Mesendoderm (in vitro differentiated cells): ENCODE measurements around the gene MSRB3.

ENCODE experiments used
- DNase-seq: peaks from one replicate; pipeline ENCODE4 v3.0.0; 2013
- H2AK5ac ChIP-seq: 2 replicates; pipeline ENCODE4 v1.6.1; 2013; ENCODE audit warnings: low read length, inconsistent platforms
- H2BK120ac ChIP-seq: 2 replicates; pipeline ENCODE4 v1.6.1; 2013; ENCODE audit warnings: low read depth, mild to moderate bottlenecking, low read length, moderate library complexity, mixed read lengths
- H2BK15ac ChIP-seq: replicated peaks from 2 replicates; pipeline ENCODE4 v1.6.1; 2013; ENCODE audit warnings: low read depth, mild to moderate bottlenecking, moderate library complexity
- H2BK5ac ChIP-seq: 2 replicates; pipeline ENCODE4 v1.6.1; 2013; ENCODE audit warnings: low read length, inconsistent platforms
- H3K18ac ChIP-seq: 2 replicates; pipeline ENCODE4 v1.6.1; 2013; ENCODE audit warnings: mild to moderate bottlenecking, low read length, mixed read lengths
- H3K23ac ChIP-seq: one replicate; pipeline ENCODE4 v1.6.1; 2013; ENCODE audit warnings: low read length
- H3K27ac ChIP-seq: 2 replicates; pipeline ENCODE4 v1.5.1; 2013; ENCODE audit warnings: low read depth, mild to moderate bottlenecking, inconsistent platforms, low read length, moderate library complexity
- H3K27me3 ChIP-seq: 2 replicates; pipeline ENCODE4 v1.6.1; 2013; ENCODE audit warnings: low read length, control low read depth, mild to moderate bottlenecking, inconsistent platforms; ENCODE audit not compliant: insufficient read depth, poor library complexity
- H3K36me3 ChIP-seq: 2 replicates; pipeline ENCODE4 v1.6.1; 2013; ENCODE audit warnings: low read length, inconsistent platforms; ENCODE audit not compliant: control insufficient read depth, insufficient read depth
- H3K4ac ChIP-seq: one replicate; pipeline ENCODE4 v1.6.1; 2013; ENCODE audit warnings: low read depth, mild to moderate bottlenecking, low read length, moderate library complexity
- H3K4me1 ChIP-seq: 2 replicates; pipeline ENCODE4 v1.6.1; 2013; ENCODE audit warnings: low read depth, low read length, inconsistent platforms; ENCODE audit not compliant: control insufficient read depth
- H3K4me2 ChIP-seq: 2 replicates; pipeline ENCODE4 v1.6.1; 2013; ENCODE audit warnings: low read length
- H3K4me3 ChIP-seq: 2 replicates; pipeline ENCODE4 v1.5.1; 2013; ENCODE audit warnings: mild to moderate bottlenecking, low read length
- H3K56ac ChIP-seq: one replicate; pipeline ENCODE4 v1.6.1; 2013; ENCODE audit warnings: low read length
- H3K79me1 ChIP-seq: 2 replicates; pipeline ENCODE4 v1.6.1; 2013; ENCODE audit warnings: low read length, inconsistent platforms
- H3K79me2 ChIP-seq: 2 replicates; pipeline ENCODE4 v1.6.1; 2013; ENCODE audit warnings: mild to moderate bottlenecking, low read length; ENCODE audit not compliant: control insufficient read depth, insufficient read depth
- H3K9ac ChIP-seq: 2 replicates; pipeline ENCODE4 v1.6.1; 2013; ENCODE audit warnings: low read length, inconsistent platforms
- H4K5ac ChIP-seq: one replicate; pipeline ENCODE4 v1.6.1; 2013; ENCODE audit warnings: low read length
- H4K8ac ChIP-seq: one replicate; pipeline ENCODE4 v1.6.1; 2013; ENCODE audit warnings: low read depth, mild to moderate bottlenecking, control low read depth, low read length, moderate library complexity
- WGBS: extraction: QIAGEN DNeasy Blood & Tissue Kit; methylation state at CpG from one replicate; pipeline ENCODE4 v1.1.7; 2013; ENCODE audit warnings: low lambda C conversion rate, missing lambda C conversion rate; ENCODE audit not compliant: insufficient coverage; ENCODE audit errors: extremely low coverage; 5-methylcytosine and 5-hydroxymethylcytosine counted together

MSRB3 gene

GRCh38 chr12:65362234-65363031 is 84.0 kb downstream of the MSRB3 start:
- Histone ChIP-seq H3K27ac (no peak overlapping the region), H3K36me3 (no peaks in the 10 kb centered on the region), H4K8ac (no peak overlapping the region), H3K4me1 (no peaks in the 10 kb centered on the region), H3K79me1 (no peaks in the 10 kb centered on the region), H3K4me2 (no peak overlapping the region), H4K5ac (no peak overlapping the region), H3K9ac (no peak overlapping the region), H3K27me3 (no peaks in the 10 kb centered on the region), H3K23ac (no peak overlapping the region), H3K18ac (no peak overlapping the region), H2BK15ac (no peak overlapping the region), H2BK120ac (no peak overlapping the region), H2BK5ac (no peak overlapping the region), H3K56ac (no peak overlapping the region), H3K79me2 (no peaks in the 10 kb centered on the region), H3K4me3 (no peak overlapping the region), H3K4ac (no peak overlapping the region), H2AK5ac (no peak overlapping the region)
- WGBS: no CpG with 5 or more reads among the region's 4 CpGs
- no peak for DNase-seq

- H2BK120ac ChIP-seq: no peak overlapping the region
- no peak overlapping the region for H3K4ac ChIP-seq
- no peak overlapping the region for H3K9ac ChIP-seq
- no peaks in the 10 kb centered on the region for H3K36me3 ChIP-seq
- H3K4me2 ChIP-seq: no peak overlapping the region
- H2BK5ac ChIP-seq: no peak overlapping the region
- no peak overlapping the region for H3K23ac ChIP-seq
- no peak overlapping the region for H3K4me3 ChIP-seq
- H3K18ac ChIP-seq: no peak overlapping the region
- no peak overlapping the region for H4K8ac ChIP-seq
- H3K79me2 ChIP-seq: no peaks in the 10 kb centered on the region
- H2AK5ac ChIP-seq: no peak overlapping the region
- no peaks in the 10 kb centered on the region for H3K79me1 ChIP-seq
- DNase-seq: peak; percentile 65
- H3K27me3 ChIP-seq: no peaks in the 10 kb centered on the region
- H4K5ac ChIP-seq: no peak overlapping the region
- no peak overlapping the region for H3K27ac ChIP-seq
- no peak overlapping the region for H2BK15ac ChIP-seq
- H3K4me1 ChIP-seq: no peaks in the 10 kb centered on the region
- H3K56ac ChIP-seq: no peak overlapping the region
- WGBS: no CpG with 5 or more reads among the region's 1 CpG
Measured at GRCh38 chr12:65364046-65364445, 85.6 kb downstream of the MSRB3 start.

DNA sequence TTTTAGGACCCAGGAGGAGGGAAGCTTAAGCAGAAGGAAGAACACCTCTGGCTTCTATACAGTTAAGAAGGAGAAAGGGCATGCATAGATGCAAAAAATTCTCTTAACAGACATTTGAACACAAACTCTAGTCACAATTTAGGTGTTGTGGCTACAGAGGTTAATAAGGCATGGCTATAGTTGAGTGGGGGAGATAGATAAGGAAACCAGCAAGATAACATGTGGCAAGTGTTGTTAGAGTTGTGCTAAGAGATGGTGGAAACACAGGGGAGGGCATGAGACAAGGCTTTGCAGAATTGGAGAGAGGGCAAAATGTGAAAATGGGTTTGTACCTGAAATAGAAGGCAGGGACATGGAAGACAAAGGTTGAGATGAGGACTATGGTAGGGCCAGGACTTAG is 88.9 kb downstream of the MSRB3 start:
- Histone ChIP-seq H3K56ac (no peak overlapping the region), H2BK5ac (no peak overlapping the region), H3K27ac (no peak overlapping the region), H3K36me3 (no peaks in the 10 kb centered on the region), H3K4me1 (no peaks in the 10 kb centered on the region), H2BK120ac (no peak overlapping the region), H3K79me1 (no peaks in the 10 kb centered on the region), H3K79me2 (no peaks in the 10 kb centered on the region), H4K5ac (no peak overlapping the region), H3K23ac (no peak overlapping the region), H4K8ac (no peak overlapping the region), H3K4me3 (no peak overlapping the region), H3K4ac (no peak overlapping the region), H2AK5ac (no peak overlapping the region), H3K27me3 (no peaks in the 10 kb centered on the region), H3K9ac (no peak overlapping the region), H2BK15ac (no peak overlapping the region), H3K4me2 (no peak overlapping the region), H3K18ac (no peak overlapping the region)
- no peak for DNase-seq

DNA sequence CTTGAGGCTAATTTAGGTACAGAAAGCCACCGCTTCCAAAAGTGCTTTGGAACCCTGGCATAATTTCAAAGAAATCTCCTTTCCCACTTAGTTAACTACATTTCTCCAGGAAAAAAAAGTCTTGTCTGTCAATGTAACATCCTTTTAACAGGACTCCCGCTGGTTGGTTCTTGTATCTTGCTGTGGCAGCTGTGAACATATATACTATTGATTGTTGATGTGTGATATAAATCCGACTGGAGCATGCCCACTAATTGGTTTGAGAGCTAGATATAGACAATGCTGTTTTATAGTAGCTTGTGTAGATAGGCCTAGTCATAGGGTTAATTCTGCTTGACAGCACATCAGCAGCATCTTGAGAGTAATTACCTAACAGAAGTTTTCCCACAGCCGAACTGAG is 89.6 kb downstream of the MSRB3 start:
- Histone ChIP-seq H3K36me3 (no peaks in the 10 kb centered on the region), H2BK5ac (no peak overlapping the region), H2AK5ac (no peak overlapping the region), H3K4me3 (no peak overlapping the region), H3K9ac (no peak overlapping the region), H3K79me2 (no peaks in the 10 kb centered on the region), H3K4me2 (no peak overlapping the region), H3K27ac (no peak overlapping the region), H3K27me3 (no peaks in the 10 kb centered on the region), H3K4ac (no peak overlapping the region), H3K4me1 (no peaks in the 10 kb centered on the region), H3K79me1 (no peaks in the 10 kb centered on the region), H4K8ac (no peak overlapping the region), H2BK120ac (no peak overlapping the region), H3K18ac (no peak overlapping the region), H4K5ac (no peak overlapping the region), H2BK15ac (no peak overlapping the region), H3K23ac (no peak overlapping the region), H3K56ac (no peak overlapping the region)
- no peak for DNase-seq
- no CpG with 5 or more reads among the region's 4 CpGs for WGBS

- H3K18ac ChIP-seq: no peak overlapping the region
- no peak overlapping the region for H3K4ac ChIP-seq
- no peaks in the 10 kb centered on the region for H3K4me1 ChIP-seq
- no peak overlapping the region for H2BK15ac ChIP-seq
- no peaks in the 10 kb centered on the region for H3K27me3 ChIP-seq
- no peak overlapping the region for H4K5ac ChIP-seq
- no peak overlapping the region for H3K4me2 ChIP-seq
- H4K8ac ChIP-seq: no peak overlapping the region
- no peak overlapping the region for H2BK5ac ChIP-seq
- no peak overlapping the region for H3K23ac ChIP-seq
- H2AK5ac ChIP-seq: no peak overlapping the region
- no peak overlapping the region for H3K9ac ChIP-seq
- no peak overlapping the region for H3K56ac ChIP-seq
- H2BK120ac ChIP-seq: no peak overlapping the region
- H3K36me3 ChIP-seq: no peaks in the 10 kb centered on the region
- H3K27ac ChIP-seq: no peak overlapping the region
- no peak for DNase-seq
- H3K79me2 ChIP-seq: no peaks in the 10 kb centered on the region
- no peak overlapping the region for H3K4me3 ChIP-seq
- H3K79me1 ChIP-seq: no peaks in the 10 kb centered on the region
Measured at GRCh38 chr12:65372574-65372973, 94.1 kb downstream of the MSRB3 start.

GRCh38 chr12:65384240-65384639 is 105.8 kb downstream of the MSRB3 start:
- WGBS: no CpG with 5 or more reads among the region's 2 CpGs
- Histone ChIP-seq H4K5ac (no peak overlapping the region), H2BK120ac (no peak overlapping the region)

More at GRCh38 chr12:65384240-65384639, 105.8 kb downstream of the MSRB3 start:
- no peak overlapping the region for H3K4me3 ChIP-seq
- H3K27me3 ChIP-seq: no peaks in the 10 kb centered on the region
- no peak overlapping the region for H2BK15ac ChIP-seq
- H3K27ac ChIP-seq: no peak overlapping the region
- H3K9ac ChIP-seq: no peak overlapping the region
- no peak overlapping the region for H3K56ac ChIP-seq
- H3K79me1 ChIP-seq: no peaks in the 10 kb centered on the region
- no peak overlapping the region for H3K23ac ChIP-seq
- H3K36me3 ChIP-seq: no peaks in the 10 kb centered on the region
- H3K4me1 ChIP-seq: no peaks in the 10 kb centered on the region
- H3K79me2 ChIP-seq: no peaks in the 10 kb centered on the region
- no peak overlapping the region for H3K4ac ChIP-seq
- H2BK5ac ChIP-seq: no peak overlapping the region
- no peak overlapping the region for H4K8ac ChIP-seq
- no peak for DNase-seq
- no peak overlapping the region for H2AK5ac ChIP-seq
- no peak overlapping the region for H3K4me2 ChIP-seq
- no peak overlapping the region for H3K18ac ChIP-seq
